WTC11 (cell line): ENCODE results near the gene MAPKAPK3.

Experiments
- CTCF ChIP-seq: fragments of 200-600 bp; IDR thresholded peaks from 2 replicates; pipeline ENCODE4 v1.8.0; 2022; ENCODE audit warnings: antibody characterized with exemption
- E2F1 ChIP-seq: sonication (generic); formaldehyde crosslinking; IDR thresholded peaks from 2 replicates; pipeline ENCODE4 v1.8.0; 2022; ENCODE audit warnings: mild to moderate bottlenecking, missing genetic modification reagents

- TF ChIP-seq E2F1 (CRISPR knock-in tag) (no peak), CTCF (peak; percentile 74)
Observed at GRCh38 chr3:50675179-50676030, 58.5 kb downstream of the MAPKAPK3 start.
